Measurements from ENCODE around the gene NUSAP1. TPM values are rescaled to one million over a fixed set of nuclear protein-coding genes. Genes with fewer than 3 reads are reported as not detected.

The NUSAP1 gene
- total RNA-seq, 1 experiment from 2014 or later = 146 TPM

DNA sequence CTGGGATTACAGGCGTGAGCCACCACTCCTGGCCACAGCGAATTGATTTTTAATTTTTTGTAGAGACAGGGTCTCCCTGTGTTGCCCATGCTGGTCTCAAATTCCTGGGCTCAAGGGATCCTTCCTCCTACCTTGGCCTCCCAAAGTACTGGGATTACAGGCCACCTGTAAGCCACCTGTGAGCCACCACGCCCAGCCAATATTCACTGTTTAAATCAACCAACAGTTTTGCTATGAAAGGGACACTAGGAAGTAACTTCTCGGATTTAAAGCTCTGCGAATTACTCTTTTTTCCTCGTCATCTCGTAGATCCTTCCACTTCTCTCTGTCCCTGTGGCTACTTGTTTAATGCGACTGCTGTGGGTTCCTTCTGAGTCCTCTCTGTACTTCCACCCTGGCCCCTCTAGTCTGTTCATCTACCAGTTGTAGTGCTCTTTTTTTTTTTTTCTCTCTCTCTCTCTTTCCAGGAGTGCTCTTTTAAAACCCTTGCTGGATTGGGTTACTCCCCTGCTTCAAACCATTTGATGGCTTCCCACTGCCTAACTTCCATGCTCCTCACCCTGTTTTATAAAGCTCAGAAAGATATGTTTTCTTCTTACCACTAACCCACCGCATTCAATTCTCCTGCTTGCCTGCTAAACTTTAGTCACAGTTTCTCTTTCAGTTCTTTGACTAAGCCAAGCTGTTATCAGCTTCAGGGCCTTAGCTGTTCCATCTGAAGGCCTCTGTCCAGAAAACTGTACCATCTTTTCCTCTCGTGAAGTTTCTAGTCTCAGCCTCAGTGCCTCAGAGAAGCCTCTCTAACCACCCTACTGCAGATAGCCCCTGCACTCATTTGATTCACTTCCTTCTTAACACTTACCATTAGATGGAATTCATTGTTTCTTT is 96.6 kb downstream of the NUSAP1 start:
- TF ChIP-seq, protein P1, sequence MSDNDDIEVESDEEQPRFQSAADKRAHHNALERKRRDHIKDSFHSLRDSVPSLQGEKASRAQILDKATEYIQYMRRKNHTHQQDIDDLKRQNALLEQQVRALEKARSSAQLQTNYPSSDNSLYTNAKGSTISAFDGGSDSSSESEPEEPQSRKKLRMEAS (IDR thresholded peaks at IDR 0.05) = no peak
- no peak for TF ChIP-seq POLR2AphosphoS5 (IDR thresholded peaks at IDR 0.05; ENCODE audit: low read depth, low read length)
- TF ChIP-seq ZFX (IDR thresholded peaks at IDR 0.05) = no peak
- TF ChIP-seq, protein P2, sequence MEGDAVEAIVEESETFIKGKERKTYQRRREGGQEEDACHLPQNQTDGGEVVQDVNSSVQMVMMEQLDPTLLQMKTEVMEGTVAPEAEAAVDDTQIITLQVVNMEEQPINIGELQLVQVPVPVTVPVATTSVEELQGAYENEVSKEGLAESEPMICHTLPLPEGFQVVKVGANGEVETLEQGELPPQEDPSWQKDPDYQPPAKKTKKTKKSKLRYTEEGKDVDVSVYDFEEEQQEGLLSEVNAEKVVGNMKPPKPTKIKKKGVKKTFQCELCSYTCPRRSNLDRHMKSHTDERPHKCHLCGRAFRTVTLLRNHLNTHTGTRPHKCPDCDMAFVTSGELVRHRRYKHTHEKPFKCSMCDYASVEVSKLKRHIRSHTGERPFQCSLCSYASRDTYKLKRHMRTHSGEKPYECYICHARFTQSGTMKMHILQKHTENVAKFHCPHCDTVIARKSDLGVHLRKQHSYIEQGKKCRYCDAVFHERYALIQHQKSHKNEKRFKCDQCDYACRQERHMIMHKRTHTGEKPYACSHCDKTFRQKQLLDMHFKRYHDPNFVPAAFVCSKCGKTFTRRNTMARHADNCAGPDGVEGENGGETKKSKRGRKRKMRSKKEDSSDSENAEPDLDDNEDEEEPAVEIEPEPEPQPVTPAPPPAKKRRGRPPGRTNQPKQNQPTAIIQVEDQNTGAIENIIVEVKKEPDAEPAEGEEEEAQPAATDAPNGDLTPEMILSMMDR (IDR thresholded peaks at IDR 0.05 in 2 of 3, conservative IDR thresholded peaks at IDR 0.05 in 1 of 3; ENCODE audit: borderline replicate concordance in 1 of 3, insufficient read depth in 1 of 3, low read depth in 2 of 3, low read length in 2 of 3) = no peak

More for the DNA sequence above, 96.6 kb downstream of the NUSAP1 start:
- no peak overlapping the region for H3K4me3 ChIP-seq (replicated peaks in 1 of 2; ENCODE audit: low read depth in 1 of 2, low read length in 2 of 2)
- no peaks in the 10 kb centered on the region for H3K27me3 ChIP-seq (ENCODE audit: insufficient read depth, low read length)
- H3K9me2 ChIP-seq (ENCODE audit: insufficient read depth) = no peaks in the 10 kb centered on the region
- H3K9me3 ChIP-seq (ENCODE audit: control insufficient read depth in 1 of 2, insufficient read depth in 1 of 2, low read depth in 1 of 2, low read length in 2 of 2) = no peaks in the 10 kb centered on the region
- BruUV-seq (replicated peaks) = no TSS peak
- no peak overlapping the region for H3K9ac ChIP-seq (ENCODE audit: low read length)
- H3K27ac ChIP-seq (ENCODE audit: low read depth, low read length) = no peak overlapping the region
- ATAC-seq (no peak), DNase-seq (ENCODE audit: low read depth, low spot score) (no peak)
- ChIA-PET RAD21 (ENCODE audit: low non-redundant PET in 1 of 2, low total read pairs in 2 of 2, uncharacterized antibody in 2 of 2, unreplicated experiment in 2 of 2) (no interaction called here), CTCF (no interaction called here), POLR2A (no interaction called here)
- peaks cover 68% of the 10 kb centered on the region for H3K79me2 ChIP-seq (ENCODE audit: insufficient read depth, low read length)
- no peaks in the 10 kb centered on the region for H4K20me1 ChIP-seq (ENCODE audit: insufficient read depth)
- no peaks in the 10 kb centered on the region for H3K36me3 ChIP-seq (ENCODE audit: control insufficient read depth in 1 of 2, insufficient read depth in 2 of 2, low read length in 2 of 2)
- intact Hi-C loops (cut with micrococcal nuclease) = no loop called here
- peaks cover 0 to 11% of the 10 kb centered on the region in 2 experiments; a peak in 3 of 4 replicates for H3K4me1 ChIP-seq (ENCODE audit: control insufficient read depth in 1 of 2, insufficient read depth in 2 of 2, low read length in 2 of 2)
- H2AFZ ChIP-seq (ENCODE audit: low read depth, low read length, poor library complexity, severe bottlenecking) = no peak overlapping the region
- H3K4me2 ChIP-seq (ENCODE audit: low read length) = no peak overlapping the region

Other genes with a start within 250 kb of the NUSAP1 start
- gene INO80, start 216.6 kb upstream of the NUSAP1 start, total RNA-seq (2021; ENCODE audit: unreplicated experiment) = 28.2 TPM
- not detected for gene EXD1, start 102.1 kb upstream of the NUSAP1 start, total RNA-seq (2021; ENCODE audit: unreplicated experiment)
- 101 TPM for gene CHP1, start 101.6 kb upstream of the NUSAP1 start, total RNA-seq (2021; ENCODE audit: unreplicated experiment)
- 19.7 TPM for gene OIP5, start 290 bp upstream of the NUSAP1 start, total RNA-seq (2021; ENCODE audit: unreplicated experiment)
- gene NDUFAF1, start 69.6 kb downstream of the NUSAP1 start, total RNA-seq (2021; ENCODE audit: unreplicated experiment) = 17.1 TPM
- gene RTF1, start 84.2 kb downstream of the NUSAP1 start, total RNA-seq (2021; ENCODE audit: unreplicated experiment) = 27.5 TPM
- gene ITPKA, start 161.0 kb downstream of the NUSAP1 start, total RNA-seq (2021; ENCODE audit: unreplicated experiment) = 10.8 TPM
- 9.2 TPM for gene LTK, start 180.9 kb downstream of the NUSAP1 start, total RNA-seq (2021; ENCODE audit: unreplicated experiment)
- gene RPAP1, start 211.4 kb downstream of the NUSAP1 start, total RNA-seq (2021; ENCODE audit: unreplicated experiment) = 46.4 TPM
- 34.6 TPM for gene TYRO3, start 226.3 kb downstream of the NUSAP1 start, total RNA-seq (2021; ENCODE audit: unreplicated experiment)

All from HCT116 (cell line).